HCT116 (cell line): ENCODE data around the gene R3HCC1L.

ENCODE experiments used
- MAX ChIP-seq: IDR thresholded peaks from 2 replicates; pipeline ENCODE4 v1.6.1; 2012
- POLR2A ChIP-seq: IDR thresholded peaks from 2 replicates; pipeline ENCODE4 v1.7.0; 2011; ENCODE audit warnings: borderline replicate concordance; ENCODE audit not compliant: insufficient read depth, insufficient read length; ENCODE audit errors: extremely low read depth

GRCh38 chr10:98135222-98135899 lies 904 bp downstream of the R3HCC1L start:
- TF ChIP-seq MAX (no peak), POLR2A (no peak)
